Stimulated activated CD8-positive, alpha-beta memory T cell treated with anti-CD3 and anti-CD28 coated beads, Interleukin-12 subunit alpha, Interleukin-12 subunit beta, amount 100 ng/mL, for 1 hour (primary cell): ENCODE data around the gene HOXC10.

Experiments
- DNase-seq: peaks from one replicate; pipeline ENCODE4 v3.0.0-alpha.2; 2020; ENCODE audit warnings: low read depth

Gene HOXC10

DNA sequence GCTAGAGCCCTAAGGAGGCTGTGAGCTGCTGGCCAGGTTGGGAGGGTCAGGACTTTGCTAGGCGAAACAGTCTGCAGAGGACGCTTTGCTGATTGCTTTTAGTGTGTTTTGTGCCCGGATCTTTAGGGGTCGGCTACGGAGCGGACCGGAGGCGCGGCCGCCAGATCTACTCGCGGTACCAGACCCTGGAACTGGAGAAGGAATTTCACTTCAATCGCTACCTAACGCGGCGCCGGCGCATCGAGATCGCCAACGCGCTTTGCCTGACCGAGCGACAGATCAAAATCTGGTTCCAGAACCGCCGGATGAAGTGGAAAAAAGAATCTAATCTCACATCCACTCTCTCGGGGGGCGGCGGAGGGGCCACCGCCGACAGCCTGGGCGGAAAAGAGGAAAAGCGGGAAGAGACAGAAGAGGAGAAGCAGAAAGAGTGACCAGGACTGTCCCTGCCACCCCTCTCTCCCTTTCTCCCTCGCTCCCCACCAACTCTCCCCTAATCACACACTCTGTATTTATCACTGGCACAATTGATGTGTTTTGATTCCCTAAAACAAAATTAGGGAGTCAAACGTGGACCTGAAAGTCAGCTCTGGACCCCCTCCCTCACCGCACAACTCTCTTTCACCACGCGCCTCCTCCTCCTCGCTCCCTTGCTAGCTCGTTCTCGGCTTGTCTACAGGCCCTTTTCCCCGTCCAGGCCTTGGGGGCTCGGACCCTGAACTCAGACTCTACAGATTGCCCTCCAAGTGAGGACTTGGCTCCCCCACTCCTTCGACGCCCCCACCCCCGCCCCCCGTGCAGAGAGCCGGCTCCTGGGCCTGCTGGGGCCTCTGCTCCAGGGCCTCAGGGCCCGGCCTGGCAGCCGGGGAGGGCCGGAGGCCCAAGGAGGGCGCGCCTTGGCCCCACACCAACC is 44.8 kb downstream of the HOXC10 start:
- DNase-seq = no peak

DNA sequence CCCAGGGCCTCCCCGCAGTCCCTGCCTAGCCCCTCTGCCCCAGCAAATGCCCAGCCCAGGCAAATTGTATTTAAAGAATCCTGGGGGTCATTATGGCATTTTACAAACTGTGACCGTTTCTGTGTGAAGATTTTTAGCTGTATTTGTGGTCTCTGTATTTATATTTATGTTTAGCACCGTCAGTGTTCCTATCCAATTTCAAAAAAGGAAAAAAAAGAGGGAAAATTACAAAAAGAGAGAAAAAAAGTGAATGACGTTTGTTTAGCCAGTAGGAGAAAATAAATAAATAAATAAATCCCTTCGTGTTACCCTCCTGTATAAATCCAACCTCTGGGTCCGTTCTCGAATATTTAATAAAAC is 45.5 kb downstream of the HOXC10 start:
- no peak for DNase-seq

DNA sequence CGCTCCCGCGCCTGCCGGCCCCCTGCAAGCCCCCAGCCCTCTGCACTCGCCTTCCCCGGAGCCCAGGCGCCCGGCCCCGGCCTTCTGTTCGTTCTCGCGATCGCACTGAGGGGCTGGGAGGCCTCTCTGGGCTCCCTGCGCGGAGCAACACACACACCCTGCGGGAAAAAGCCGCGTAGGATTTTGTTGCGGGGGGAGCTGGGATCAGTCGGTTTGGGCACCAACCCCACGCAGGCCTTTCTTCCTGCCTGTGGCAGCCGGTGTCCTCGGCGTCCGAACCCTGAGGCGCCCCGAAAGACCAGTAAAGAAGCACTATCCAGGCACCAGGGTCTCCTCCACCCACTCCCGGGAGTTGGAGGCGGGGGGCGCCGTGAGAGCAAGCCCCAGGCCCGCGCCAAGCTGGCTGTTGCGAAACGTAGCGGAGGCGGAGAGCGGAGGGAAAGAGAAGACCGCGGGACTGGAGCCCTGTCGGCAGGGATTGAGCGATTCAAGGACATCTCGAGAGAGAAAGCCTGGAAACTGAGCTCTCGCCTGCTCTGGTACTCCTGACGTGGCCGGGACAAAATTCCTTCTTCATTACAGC is 46.0 kb downstream of the HOXC10 start:
- DNase-seq = no peak

DNA sequence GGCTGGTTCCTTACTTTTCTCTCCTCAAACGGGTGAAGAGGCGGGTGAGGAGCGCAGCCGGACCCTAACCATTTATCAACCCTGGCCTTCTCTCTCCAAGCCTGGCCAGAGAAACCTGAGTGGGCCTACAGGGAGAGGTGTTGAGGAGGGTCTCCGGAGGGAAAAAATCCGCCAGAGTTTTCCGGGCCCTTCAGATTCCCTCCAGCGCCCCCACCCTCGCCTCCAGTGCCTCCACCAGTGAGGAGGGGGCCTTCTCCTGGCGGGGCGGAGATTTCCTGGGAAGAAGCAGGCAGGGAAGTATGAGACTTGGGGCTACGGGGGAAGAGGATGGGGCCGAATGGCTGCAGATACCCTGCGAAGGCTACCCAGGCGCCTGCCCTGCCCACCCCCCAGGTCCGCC is 46.5 kb downstream of the HOXC10 start:
- DNase-seq = no peak

DNA sequence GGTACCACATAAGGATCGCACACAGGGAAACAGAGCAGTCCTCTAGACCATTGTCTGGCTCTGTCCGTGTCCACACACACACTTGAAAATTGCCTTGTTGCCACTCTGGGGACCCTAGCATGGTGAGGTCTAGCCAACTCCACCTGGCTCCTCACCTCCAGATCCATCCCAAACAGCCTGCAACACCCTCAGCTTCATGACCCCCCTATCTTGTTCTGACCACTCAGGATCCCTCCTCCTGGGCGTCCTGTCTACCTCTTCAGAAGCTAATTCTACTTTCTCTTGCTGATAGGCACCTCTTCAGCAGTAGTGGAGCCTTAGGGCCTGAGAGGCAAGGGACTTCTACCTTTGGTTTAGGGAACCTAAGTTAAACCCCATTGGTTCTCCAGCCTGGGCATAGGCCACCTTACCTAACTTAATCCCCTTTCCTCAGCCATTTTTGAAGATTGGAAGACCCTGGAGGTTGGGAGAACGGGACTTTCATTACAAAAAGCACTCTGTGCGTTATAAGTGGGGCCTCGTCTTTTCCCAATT is 47.2 kb downstream of the HOXC10 start:
- no peak for DNase-seq

DNA sequence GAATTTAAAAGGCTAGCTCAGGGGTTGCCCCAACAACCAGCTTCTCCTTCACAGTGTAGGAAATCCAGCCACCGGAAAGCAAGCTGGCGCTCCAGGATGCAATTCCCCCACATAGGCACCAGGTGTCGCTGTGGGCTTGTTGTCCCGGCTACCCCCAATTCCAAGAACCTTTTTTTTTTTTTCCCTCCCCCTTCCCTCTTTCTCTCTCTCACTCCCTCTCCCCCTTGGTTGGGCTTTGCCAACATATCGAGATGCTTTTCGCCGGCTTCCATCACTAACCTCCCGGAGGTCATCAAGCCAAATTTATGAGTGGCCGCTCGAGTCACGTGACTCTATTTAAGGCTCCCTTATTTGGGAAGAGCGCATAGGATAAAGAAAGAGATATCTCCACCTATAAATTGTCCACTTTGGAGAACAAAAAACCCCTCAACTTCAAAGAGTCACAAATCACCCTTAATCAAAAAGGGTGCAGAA is 47.7 kb downstream of the HOXC10 start, which contains the start of gene HOXC5:
TSS of gene HOXC5 (plus strand) at position 424 of the 474 bp plus-strand sequence. CDS start 73 bp downstream, outside the sequence.
- DNase-seq = peak; percentile 35

DNA sequence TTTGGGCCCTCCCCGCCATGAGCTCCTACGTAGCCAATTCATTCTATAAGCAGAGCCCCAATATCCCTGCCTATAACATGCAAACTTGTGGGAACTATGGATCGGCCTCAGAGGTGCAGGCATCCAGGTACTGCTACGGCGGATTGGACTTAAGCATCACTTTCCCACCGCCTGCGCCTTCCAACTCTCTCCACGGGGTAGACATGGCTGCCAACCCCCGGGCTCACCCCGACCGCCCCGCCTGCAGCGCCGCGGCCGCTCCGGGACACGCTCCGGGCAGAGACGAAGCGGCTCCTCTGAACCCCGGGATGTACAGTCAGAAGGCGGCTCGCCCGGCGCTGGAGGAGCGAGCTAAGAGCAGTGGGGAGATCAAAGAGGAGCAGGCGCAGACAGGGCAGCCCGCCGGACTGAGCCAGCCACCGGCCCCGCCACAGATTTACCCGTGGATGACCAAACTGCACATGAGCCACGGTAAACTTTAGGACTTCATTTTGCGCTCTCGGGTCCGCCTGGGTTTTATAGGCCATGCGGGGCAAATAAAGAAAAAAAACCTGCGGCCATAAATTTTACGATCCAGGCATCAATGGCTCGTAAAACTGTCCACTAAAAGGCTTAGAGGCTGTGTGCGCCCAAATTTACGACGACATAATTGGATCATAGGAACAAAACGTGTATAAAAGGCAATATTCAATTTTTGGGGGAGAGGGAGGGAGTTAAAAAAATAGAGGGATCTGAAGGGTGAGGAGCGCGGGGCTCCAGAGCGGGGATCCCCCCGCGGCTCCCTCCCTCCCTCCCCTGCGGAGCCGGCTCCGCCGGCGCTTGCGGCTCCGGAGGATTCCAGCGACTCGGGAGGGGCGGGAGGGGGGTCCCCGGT is 48.4 kb downstream of the HOXC10 start:
- no peak for DNase-seq

DNA sequence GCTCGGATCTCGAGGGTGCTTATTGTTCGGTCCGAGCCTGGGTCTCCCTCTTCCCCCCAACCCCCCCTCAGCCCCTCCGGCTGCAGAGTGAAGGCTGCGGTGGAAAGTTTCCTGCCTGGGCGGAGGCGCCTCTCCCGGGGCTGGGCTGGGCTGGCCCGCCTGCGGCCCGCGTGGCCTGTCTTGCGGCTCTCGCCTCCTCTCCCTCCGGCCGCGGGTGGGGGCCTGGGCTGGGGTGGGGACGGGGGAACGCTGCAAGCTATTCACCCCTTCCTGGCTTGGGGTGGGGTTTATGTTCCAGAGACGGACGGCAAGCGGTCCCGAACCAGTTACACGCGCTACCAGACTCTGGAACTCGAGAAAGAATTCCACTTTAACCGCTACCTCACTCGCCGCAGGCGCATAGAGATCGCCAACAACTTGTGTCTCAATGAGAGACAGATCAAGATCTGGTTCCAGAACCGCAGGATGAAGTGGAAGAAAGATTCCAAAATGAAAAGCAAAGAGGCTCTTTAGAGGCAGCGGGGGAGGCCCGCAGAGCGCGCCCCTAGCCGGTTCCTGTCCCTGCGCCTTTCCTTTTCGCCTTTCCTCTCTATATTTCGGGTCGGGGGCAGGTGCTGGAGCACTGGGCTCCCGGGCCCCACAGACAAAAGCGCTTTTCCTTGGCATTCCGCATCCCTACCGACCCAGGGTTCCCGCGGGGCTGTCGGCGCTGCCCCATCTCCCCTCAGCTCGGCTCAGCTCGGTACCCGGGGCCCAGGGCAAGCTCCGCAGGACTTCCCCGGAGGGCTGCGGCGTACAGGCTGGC is 49.2 kb downstream of the HOXC10 start:
- DNase-seq = no peak

DNA sequence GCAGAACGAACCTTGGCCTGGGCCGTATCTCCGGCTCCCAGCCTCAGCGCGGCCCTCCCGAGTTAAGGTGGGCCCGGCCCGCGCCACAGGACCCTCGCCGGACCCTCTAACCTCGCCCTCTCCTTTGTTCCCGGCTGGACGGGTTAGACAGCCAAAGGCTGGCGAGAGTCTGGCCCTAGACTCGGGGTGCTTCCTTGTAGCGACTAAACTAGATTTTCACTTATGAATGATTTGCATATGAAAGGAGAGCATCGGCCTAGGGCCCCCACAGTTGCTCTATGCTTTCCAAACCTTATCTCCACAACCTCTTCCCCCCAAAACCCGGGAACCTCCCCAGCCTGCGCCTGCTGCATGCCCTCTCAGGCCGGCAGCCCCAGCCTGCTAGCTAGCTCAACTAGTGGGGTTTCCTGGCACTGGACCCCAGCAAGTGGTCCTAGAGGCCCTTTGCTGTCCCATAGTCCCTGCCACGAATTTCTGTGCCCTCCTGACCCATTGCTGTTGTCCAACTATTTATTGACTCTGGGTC is 49.9 kb downstream of the HOXC10 start:
- no peak for DNase-seq

DNA sequence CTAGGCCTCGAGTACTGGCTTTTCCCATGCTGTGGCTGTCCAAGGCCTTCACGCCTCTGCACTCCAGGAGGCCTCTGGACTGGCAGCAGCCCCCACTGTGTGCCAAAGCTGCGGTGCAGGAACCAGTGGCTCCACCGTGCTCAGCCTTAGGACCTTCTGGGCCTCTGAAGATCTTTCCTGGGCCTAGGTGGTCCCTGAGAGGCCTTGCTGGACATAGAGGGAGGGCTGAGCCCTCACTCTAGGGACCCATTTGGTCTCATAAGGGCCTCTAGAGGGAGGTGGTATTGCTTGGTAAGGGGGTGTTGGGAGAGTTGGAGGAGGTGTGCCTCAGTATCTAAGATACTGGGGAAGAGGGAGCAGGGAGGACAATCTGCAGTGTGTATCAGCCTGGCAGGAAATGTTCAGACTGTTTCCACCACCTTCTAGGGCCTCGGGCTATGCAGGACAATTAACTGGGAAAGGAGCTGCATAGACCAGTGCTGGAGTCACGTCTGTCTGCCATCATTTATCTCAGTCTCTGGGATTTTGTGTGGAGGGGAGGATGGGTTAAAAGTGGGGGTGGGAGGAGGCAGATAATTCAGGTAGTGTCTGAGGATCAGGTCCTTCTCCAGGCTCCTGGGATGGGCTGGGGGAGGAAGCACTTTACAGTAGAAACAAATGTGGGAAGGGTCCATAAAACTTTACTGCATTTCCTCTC is 50.8 kb downstream of the HOXC10 start:
- no peak for DNase-seq

DNA sequence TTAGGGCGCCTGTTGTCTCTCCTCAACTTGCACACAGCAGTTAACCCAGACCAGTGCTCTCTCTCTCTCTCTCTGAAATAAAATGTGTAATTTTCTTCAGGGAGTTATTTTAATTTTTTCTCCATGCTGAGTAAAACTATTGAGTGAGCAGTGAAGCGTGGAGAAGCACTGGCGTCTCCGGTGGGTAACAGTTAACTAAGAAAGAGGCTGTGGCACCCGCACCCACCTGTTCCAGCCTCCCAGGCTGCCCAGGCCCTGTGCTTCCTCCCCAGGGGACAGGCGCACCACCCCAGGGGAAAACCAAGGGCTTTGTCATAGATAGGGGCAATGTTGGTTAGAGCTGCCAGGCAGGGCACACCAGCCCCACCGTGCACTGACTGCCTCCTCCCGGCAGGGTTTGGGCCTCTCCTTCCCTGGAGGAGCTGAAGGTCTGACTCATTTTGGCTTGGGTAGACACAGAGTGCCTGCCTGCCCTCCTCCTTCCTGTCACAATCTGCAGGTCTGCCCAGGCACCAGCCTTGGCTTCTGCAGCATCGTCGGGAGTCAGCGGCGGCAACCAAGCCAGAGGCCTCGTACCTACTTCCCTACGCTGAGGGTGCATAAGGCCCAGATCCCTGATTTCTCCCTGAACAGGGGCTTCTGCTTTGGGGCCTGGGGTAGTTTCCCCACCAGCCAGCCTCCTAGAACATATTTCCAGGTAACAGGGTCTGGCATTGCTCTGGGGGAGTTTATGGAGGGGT is 51.8 kb downstream of the HOXC10 start:
- no peak for DNase-seq

DNA sequence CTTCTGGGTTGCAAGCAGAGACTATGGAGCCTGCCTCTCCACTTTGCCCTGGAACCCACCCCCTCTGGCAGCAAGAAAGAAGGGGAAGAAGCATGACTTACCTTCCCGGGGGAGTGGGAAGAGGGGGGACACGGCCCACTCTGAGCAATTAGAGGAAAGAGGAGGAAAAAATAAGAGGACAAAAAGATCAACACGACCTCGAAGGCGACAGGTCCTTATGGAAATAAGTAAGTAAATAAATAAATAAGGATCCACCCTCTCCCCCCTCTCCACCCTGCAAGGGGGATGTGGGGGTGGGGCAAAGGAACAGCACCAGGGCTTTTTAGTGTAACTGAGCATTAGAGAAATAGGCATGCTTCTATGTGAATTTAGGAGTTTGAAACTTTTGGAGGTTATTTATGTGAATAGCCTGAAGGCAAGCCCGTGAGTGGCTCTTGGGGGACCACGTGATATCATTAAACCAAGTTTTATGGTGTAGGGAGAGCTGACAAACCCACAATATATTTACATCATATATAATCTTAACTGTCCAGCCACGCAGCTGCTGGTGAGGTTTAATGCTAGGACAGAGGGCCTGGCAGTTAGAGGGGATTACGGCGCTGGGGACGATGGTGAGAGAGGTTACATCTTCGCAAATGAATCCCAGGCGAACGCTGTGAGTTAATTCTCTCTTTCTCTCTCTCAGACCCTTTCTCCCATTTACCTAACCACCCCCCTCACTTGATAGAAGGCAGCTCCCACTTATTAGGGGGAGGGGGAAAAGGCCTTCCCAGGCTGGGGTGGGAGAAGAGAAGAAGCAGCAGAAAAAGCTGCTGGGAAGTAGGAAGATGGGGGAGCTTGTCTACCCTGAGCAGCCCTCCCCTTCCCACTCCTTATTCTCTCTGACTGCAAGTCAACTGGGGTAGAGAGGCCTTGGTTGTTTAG is 52.7 kb downstream of the HOXC10 start:
- no peak for DNase-seq

DNA sequence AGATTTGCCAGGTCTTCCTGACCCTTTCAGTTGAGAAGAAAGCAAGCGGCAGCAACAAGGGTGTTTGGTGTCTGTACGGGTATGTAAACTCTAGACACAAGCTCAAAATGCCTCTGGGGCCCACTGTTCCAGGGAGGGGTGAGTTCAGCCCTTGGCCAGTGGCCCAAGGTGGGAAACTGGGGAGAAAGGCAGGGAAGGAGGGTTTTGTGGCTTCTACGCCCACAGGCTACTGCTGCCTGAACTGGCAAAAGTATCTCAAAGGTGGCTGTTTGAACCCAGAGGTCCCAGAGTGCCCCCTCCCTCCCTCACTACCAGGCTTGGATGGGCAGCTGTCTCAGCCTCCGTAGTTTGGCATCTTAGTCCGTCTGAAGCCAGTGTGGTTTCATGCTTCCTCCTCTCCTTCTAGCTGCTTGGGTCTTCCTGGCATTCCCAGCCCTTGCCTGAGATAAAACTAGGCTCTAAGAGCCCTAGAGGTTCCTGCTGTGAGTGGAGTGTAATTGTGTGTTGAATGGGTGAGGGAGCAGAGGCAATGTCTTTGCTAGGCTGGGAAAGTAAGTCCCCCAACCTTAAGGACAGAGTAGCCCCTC is 53.4 kb downstream of the HOXC10 start:
- no peak for DNase-seq

DNA sequence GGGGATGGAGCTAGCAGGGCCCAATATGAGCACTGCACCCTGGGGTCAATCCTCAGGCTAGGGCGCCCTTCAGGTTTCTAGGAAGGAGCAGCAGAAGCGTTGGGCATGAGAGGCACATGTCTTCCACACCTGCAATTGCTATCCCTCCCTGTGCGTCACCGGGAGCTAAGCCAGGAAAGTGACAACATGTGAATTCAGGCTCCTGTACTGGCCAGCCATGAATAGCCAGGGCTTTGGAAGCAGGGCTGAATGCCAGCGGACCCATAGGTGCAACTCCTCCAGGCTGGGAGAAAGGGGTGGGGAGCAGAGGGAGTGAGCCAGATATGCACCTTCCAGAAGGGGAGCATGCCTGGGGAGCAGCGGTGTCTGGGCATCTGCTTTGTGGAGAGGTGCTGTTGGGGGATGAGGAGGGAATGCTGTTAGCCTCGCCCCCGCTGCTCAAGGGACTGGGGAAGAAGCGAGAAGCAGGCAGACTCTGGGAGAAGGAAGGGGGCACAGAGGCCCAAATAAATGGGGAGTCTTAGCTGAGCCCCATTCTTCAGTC is 54.0 kb downstream of the HOXC10 start:
- DNase-seq = no peak

DNA sequence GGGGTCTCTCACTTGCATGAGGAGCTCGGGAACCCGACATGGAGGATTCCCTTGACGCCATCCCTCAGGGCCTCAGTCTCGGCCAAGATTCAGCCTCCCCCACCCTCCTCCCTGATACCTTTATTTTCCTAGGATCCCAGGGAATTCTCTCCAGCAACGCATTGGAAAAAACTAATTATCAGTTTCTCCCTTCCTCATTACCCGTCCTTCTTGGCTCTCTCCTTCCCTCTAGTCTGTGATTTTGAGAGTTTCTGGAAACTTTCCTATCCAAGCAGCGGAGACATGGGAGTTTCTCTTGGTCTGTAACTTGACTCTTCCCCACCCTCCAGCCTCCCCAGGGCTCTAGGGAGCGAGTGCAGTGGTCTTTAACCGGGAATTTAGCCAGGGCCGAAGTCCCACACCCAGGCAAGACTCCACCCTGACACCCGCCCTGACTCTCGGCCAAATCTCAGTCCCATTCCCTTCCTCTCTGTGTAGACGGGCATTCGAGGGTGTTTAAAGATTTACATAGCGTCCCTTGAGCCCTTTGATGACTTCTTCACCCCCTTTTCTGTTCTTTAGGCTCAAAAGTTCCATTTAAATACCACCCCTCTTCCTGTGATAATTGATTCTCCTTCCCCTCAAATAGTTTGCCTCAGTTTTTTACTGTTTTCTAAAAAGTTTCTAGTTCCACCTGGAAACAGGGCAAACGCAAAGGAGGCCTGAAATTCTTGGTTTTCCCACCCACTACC is 54.6 kb downstream of the HOXC10 start:
- no peak for DNase-seq
